Measurements from ENCODE around the gene CHAT.

DNA sequence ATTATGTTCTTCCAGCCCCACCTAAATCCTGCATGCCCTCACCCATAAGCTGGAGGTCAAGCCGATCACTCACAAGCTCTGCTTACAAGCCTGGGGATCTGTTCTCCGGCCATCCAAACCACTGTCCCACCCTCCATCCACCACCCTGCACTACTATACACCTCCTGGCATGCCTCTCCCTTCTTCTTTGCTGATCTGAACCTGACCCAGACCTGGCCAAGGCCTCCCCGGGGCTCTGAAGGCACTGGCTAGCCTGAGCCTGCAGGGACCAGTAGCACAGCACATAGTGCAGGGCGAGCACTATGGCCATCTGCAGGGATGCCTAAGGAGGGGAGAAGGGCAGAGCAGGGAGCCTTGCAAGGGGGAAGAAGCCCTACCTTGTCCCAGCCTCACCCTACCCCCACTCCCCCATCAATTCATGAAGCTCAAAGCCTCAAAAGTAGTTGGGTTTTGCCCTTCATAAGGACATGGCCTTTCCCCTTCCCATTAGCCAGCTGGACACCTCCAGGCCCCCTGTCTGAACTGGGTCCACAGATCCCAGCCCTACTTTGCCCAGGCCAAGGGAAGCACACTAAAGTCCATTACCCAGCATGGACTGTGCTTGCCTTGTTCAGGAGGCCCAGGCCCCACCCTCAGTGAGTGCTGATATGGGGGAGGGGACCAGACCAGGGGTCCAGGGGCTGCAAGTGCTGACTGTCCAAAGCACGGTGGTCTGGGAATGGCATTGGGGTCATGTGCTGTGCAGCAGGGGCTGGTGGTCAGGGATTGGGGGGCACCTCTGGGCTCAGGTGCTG is 29.6 kb downstream of the CHAT start:
- TF ChIP-seq, protein P1, sequence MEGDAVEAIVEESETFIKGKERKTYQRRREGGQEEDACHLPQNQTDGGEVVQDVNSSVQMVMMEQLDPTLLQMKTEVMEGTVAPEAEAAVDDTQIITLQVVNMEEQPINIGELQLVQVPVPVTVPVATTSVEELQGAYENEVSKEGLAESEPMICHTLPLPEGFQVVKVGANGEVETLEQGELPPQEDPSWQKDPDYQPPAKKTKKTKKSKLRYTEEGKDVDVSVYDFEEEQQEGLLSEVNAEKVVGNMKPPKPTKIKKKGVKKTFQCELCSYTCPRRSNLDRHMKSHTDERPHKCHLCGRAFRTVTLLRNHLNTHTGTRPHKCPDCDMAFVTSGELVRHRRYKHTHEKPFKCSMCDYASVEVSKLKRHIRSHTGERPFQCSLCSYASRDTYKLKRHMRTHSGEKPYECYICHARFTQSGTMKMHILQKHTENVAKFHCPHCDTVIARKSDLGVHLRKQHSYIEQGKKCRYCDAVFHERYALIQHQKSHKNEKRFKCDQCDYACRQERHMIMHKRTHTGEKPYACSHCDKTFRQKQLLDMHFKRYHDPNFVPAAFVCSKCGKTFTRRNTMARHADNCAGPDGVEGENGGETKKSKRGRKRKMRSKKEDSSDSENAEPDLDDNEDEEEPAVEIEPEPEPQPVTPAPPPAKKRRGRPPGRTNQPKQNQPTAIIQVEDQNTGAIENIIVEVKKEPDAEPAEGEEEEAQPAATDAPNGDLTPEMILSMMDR (IDR thresholded peaks at IDR 0.05): no peak
- TF ChIP-seq EZH2 (IDR thresholded peaks at IDR 0.05): no peak
